Panc1 (cell line): ENCODE data around the gene AGPAT4. TPM values are rescaled to one million over a fixed set of nuclear protein-coding genes. Genes with fewer than 3 reads are reported as not detected.

ENCODE experiments used
- ATAC-seq: fragments of 200-7000 bp; cut with Tn5 transposase; 2 replicates; pipeline ENCODE4 v1.9.1; 2020; ENCODE audit warnings: mild to moderate bottlenecking, moderate library complexity
- BruUV-seq: library from RNA; stranded (reverse); fragments of 400-500 nt; replicated peaks from 2 replicates; lab custom pipeline; 2021; lab: Mats Ljungman, UMichigan
- CTCF ChIA-PET: fragments of 300-600 bp; sonication (Branson Sonifier 250); formaldehyde crosslinking; loops from one replicate; lab custom pipeline; 2022; ENCODE audit warnings: antibody characterized with exemption; lab: Charles Lee
- POLR2A ChIA-PET: fragments of 300-600 bp; sonication (Branson Sonifier 250); formaldehyde crosslinking; loops from one replicate; lab custom pipeline; 2022; ENCODE audit warnings: antibody characterized with exemption; lab: Charles Lee
- DNase-seq: peaks from one replicate; pipeline ENCODE4 v3.0.0-alpha.2; 2010; ENCODE audit warnings: low read depth, low spot score
- H3K27ac ChIP-seq: 2 replicates; pipeline ENCODE4 v1.5.1; 2011; ENCODE audit warnings: mild to moderate bottlenecking, low read length, inconsistent platforms
- H3K27me3 ChIP-seq: fragments of 200-500 bp; sonication (Bioruptor generic); 2 replicates; pipeline ENCODE4 v1.6.0; 2014; ENCODE audit warnings: low read length, inconsistent platforms; ENCODE audit not compliant: control insufficient read depth, insufficient read depth
- H3K36me3 ChIP-seq: fragments of 200-500 bp; sonication (Bioruptor generic); 2 replicates; pipeline ENCODE4 v1.5.1; 2014; ENCODE audit warnings: inconsistent platforms, mild to moderate bottlenecking, low read length, moderate library complexity; ENCODE audit not compliant: control insufficient read depth, insufficient read depth
- H3K4me1 ChIP-seq: 2 replicates; pipeline ENCODE4 v1.5.1; 2011; ENCODE audit warnings: inconsistent platforms, mild to moderate bottlenecking, low read length, moderate library complexity; ENCODE audit not compliant: control insufficient read depth, insufficient read depth
- H3K4me3 ChIP-seq, 2 experiments: 2 replicates each; pipeline ENCODE4 v1.5.1; 2011 to 2012; ENCODE audit warnings: low read depth in 2 of 2, low read length in 2 of 2, mild to moderate bottlenecking in 2 of 2, inconsistent platforms in 1 of 2, moderate library complexity in 1 of 2
- H3K9me3 ChIP-seq: fragments of 200-500 bp; sonication (Bioruptor generic); 2 replicates; pipeline ENCODE4 v1.5.1; 2014; ENCODE audit warnings: low read depth, mild to moderate bottlenecking, inconsistent platforms, low read length, moderate library complexity; ENCODE audit not compliant: control insufficient read depth, insufficient read depth
- POLR2AphosphoS5 ChIP-seq: IDR thresholded peaks from 2 replicates; pipeline ENCODE4 v1.6.1; 2012; ENCODE audit warnings: mild to moderate bottlenecking, low read depth, low read length, moderate library complexity
- SIN3A ChIP-seq: IDR thresholded peaks from 2 replicates; pipeline ENCODE4 v1.6.1; 2012; ENCODE audit warnings: low read depth, mild to moderate bottlenecking, low read length, moderate library complexity, borderline replicate concordance; ENCODE audit not compliant: insufficient read depth
- TCF7L2 ChIP-seq: IDR thresholded peaks from 2 replicates; pipeline ENCODE4 v1.6.1; 2011; ENCODE audit warnings: mild to moderate bottlenecking, low read depth, low read length, inconsistent platforms
- in situ Hi-C: cut with HindIII; loops from 2 replicates; pipeline ENCODE4 v1.10.0; 2016; ENCODE audit warnings: low sequenced_read_pairs, low pct_unique_long_range_greater_than_20kb
- intact Hi-C: fragments of 100-400 bp; cut with micrococcal nuclease; formaldehyde crosslinking; loops from one replicate; pipeline ENCODE4 v1.10.0; 2022; ENCODE audit not compliant: unreplicated experiment
- total RNA-seq: library from RNA; stranded (reverse); gene quantifications from one replicate; pipeline ENCODE4 v1.2.1, GENCODE V29; 2021; ENCODE audit not compliant: unreplicated experiment
- TF ChIP-seq, protein P1 (sequence below), 2 experiments: IDR thresholded peaks; 2 replicates each; pipeline ENCODE4 v1.6.1; 2011 to 2012; ENCODE audit warnings: low read depth in 2 of 2, control low read depth in 1 of 2, low read length in 1 of 2, mild to moderate bottlenecking in 1 of 2, moderate library complexity in 1 of 2; ENCODE audit not compliant: insufficient read depth in 1 of 2
- TF ChIP-seq, protein P2 (sequence below): fragments of 450-650 bp; IDR thresholded peaks from 2 replicates; pipeline ENCODE4 v1.5.1; 2017; ENCODE audit warnings: mild to moderate bottlenecking

Gene AGPAT4
- total RNA-seq, 1 experiment from 2014 or later, result 12.9 TPM

DNA sequence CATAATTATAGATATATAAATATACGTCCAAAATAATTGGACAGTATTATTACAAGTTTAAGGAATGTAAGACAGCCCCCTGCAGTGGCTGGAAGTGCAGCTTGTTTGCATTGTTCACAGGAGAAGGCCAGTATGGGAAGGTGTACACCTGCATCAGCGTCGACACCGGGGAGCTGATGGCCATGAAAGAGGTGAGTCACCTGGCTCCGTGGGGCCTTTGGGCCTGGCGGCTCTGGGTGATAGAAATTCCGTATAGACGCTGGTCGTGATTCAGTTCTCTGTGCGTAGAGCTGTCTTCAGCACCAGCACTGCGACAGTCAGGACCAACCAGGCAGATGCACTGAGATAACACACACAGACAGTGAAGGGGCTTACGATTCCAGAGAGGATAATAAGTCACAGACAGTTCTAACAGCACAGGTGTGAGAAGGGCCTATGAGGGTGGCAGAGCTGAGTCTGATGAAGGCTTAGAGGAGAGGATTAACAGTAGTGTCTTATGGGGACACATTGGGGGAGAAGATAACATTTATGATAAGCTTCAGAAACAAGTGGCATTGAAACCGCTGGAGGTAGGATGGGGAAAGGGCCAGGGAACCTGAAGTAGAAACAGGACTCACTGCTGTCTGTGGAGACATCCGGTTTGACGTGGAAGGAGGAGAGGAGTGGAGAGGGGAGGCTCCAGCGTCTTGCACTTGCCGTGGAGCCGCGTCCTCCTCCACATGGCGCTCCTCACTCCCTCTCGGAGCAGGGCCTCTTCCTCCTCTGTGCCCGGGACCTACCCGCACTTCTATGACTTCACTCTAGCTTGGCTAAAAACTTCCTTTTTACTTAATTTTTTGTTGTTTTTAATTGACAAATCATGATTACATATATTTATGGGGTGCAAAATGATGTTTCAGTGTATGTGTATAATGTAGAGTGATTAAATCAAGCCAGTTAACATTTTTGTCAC is 165.8 kb downstream of the AGPAT4 start:
- no peaks in the 10 kb centered on the region for H3K27me3 ChIP-seq
- H3K4me3 ChIP-seq, result no peak overlapping the region
- TF ChIP-seq, protein P1, sequence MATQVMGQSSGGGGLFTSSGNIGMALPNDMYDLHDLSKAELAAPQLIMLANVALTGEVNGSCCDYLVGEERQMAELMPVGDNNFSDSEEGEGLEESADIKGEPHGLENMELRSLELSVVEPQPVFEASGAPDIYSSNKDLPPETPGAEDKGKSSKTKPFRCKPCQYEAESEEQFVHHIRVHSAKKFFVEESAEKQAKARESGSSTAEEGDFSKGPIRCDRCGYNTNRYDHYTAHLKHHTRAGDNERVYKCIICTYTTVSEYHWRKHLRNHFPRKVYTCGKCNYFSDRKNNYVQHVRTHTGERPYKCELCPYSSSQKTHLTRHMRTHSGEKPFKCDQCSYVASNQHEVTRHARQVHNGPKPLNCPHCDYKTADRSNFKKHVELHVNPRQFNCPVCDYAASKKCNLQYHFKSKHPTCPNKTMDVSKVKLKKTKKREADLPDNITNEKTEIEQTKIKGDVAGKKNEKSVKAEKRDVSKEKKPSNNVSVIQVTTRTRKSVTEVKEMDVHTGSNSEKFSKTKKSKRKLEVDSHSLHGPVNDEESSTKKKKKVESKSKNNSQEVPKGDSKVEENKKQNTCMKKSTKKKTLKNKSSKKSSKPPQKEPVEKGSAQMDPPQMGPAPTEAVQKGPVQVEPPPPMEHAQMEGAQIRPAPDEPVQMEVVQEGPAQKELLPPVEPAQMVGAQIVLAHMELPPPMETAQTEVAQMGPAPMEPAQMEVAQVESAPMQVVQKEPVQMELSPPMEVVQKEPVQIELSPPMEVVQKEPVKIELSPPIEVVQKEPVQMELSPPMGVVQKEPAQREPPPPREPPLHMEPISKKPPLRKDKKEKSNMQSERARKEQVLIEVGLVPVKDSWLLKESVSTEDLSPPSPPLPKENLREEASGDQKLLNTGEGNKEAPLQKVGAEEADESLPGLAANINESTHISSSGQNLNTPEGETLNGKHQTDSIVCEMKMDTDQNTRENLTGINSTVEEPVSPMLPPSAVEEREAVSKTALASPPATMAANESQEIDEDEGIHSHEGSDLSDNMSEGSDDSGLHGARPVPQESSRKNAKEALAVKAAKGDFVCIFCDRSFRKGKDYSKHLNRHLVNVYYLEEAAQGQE (IDR thresholded peaks at IDR 0.05; ENCODE audit: insufficient read depth in 1 of 2, low read depth in 2 of 2, low read length in 1 of 2), result no peak
- TF ChIP-seq TCF7L2, result no peak
- TF ChIP-seq, protein P2, sequence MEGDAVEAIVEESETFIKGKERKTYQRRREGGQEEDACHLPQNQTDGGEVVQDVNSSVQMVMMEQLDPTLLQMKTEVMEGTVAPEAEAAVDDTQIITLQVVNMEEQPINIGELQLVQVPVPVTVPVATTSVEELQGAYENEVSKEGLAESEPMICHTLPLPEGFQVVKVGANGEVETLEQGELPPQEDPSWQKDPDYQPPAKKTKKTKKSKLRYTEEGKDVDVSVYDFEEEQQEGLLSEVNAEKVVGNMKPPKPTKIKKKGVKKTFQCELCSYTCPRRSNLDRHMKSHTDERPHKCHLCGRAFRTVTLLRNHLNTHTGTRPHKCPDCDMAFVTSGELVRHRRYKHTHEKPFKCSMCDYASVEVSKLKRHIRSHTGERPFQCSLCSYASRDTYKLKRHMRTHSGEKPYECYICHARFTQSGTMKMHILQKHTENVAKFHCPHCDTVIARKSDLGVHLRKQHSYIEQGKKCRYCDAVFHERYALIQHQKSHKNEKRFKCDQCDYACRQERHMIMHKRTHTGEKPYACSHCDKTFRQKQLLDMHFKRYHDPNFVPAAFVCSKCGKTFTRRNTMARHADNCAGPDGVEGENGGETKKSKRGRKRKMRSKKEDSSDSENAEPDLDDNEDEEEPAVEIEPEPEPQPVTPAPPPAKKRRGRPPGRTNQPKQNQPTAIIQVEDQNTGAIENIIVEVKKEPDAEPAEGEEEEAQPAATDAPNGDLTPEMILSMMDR, result no peak
- TF ChIP-seq POLR2AphosphoS5, result no peak
- no peak for TF ChIP-seq SIN3A
- H3K27ac ChIP-seq, result no peak overlapping the region
- intact Hi-C loops (no loop called here), in situ Hi-C loops (no loop called here)
- H3K4me1 ChIP-seq, result no peaks in the 10 kb centered on the region
- CTCF ChIA-PET, result no interaction called here
- H3K9me3 ChIP-seq, result no peaks in the 10 kb centered on the region
- POLR2A ChIA-PET, result no interaction called here
- no TSS peak for BruUV-seq
- no peak for DNase-seq
- ATAC-seq, result no peak
- H3K36me3 ChIP-seq, result peaks cover 32% of the 10 kb centered on the region

DNA sequence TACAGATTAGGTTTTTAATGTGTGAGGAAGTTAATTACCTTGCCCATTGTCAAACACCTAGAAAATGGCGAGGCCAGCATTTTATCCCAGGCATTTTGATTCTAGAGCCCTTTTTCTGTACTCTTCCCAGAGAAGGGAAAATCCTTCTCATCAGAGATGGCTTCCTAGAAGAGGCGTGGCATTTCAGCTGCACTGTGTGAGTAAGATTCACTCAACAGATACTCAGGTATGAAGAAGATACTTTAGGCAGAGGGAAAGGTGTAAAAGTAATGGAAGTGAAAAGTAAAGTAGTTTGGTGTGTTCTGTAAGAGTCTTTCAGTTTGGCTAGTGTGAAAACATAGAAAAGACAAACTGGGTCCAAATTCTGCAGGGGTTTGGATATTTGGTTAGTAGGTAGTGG is 168.5 kb downstream of the AGPAT4 start:
- BruUV-seq, result no TSS peak
- Histone ChIP-seq H3K27ac (no peak overlapping the region), H3K4me1 (no peaks in the 10 kb centered on the region), H3K9me3 (no peaks in the 10 kb centered on the region), H3K36me3 (peaks cover 28% of the 10 kb centered on the region), H3K4me3 (no peak overlapping the region), H3K27me3 (no peaks in the 10 kb centered on the region)
- TF ChIP-seq TCF7L2 (no peak), POLR2AphosphoS5 (no peak), SIN3A (no peak)
- TF ChIP-seq, protein P1 (IDR thresholded peaks at IDR 0.05; ENCODE audit: insufficient read depth in 1 of 2, low read depth in 2 of 2, low read length in 1 of 2), result no peak
- TF ChIP-seq, protein P2, result no peak
- intact Hi-C loops, result no loop called here
- POLR2A ChIA-PET, result no interaction called here
- in situ Hi-C loops, result no loop called here
- ATAC-seq (no peak), DNase-seq (no peak)
- CTCF ChIA-PET, result no interaction called here
